PFSK-1 (cell line): ENCODE data around the gene AOPEP.

ENCODE experiments used
- FOXP2 ChIP-seq: optimal IDR thresholded peaks from 2 replicates; pipeline ENCODE3; 2011; ENCODE audit warnings: borderline replicate concordance, control low read depth, inconsistent platforms; ENCODE audit not compliant: insufficient read depth; ENCODE audit errors: extremely low read length, extremely low read depth
- POLR2AphosphoS5 ChIP-seq: IDR thresholded peaks from 2 replicates; pipeline ENCODE4 v1.6.1; 2012; ENCODE audit warnings: low read depth, mild to moderate bottlenecking, control low read depth, low read length, moderate library complexity
- SIN3A ChIP-seq: IDR thresholded peaks from 2 replicates; pipeline ENCODE4 v1.6.1; 2012; ENCODE audit warnings: mild to moderate bottlenecking, low read length, moderate library complexity, borderline replicate concordance; ENCODE audit not compliant: insufficient read depth
- TAF1 ChIP-seq: IDR thresholded peaks from 2 replicates; pipeline ENCODE4 v1.6.1; 2012; ENCODE audit warnings: low read length, control low read depth, borderline replicate concordance; ENCODE audit not compliant: insufficient read depth
- TF ChIP-seq, protein P1 (sequence below), 2 experiments: IDR thresholded peaks; 2 replicates each; pipeline versions ENCODE4 v1.6.1 to v1.8.0; 2011 to 2012; ENCODE audit warnings: low read depth in 2 of 2, low read length in 2 of 2, control low read depth in 1 of 2, inconsistent platforms in 1 of 2, mild to moderate bottlenecking in 1 of 2, moderate library complexity in 1 of 2; ENCODE audit not compliant: insufficient read depth in 1 of 2

DNA sequence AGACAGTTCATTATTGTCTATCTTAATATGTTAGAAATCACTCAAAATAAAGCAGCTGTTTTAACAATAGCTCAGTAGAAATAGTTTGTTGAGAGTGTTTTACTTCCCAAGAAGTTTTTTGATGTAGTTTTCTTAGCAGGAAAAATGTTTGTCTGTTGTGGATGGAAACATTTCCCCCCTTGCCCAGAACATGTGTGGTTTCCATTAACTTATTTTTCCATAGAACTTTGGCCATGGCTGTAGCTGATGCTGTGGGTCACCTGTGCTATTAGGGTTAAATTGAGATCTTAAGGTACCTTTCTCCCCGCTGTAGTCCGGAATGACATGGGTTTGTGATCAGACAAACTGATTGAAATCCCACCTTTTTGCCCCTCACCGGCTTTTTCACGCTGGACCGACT, 296.2 kb downstream of the AOPEP start:
- TF ChIP-seq, protein P1, sequence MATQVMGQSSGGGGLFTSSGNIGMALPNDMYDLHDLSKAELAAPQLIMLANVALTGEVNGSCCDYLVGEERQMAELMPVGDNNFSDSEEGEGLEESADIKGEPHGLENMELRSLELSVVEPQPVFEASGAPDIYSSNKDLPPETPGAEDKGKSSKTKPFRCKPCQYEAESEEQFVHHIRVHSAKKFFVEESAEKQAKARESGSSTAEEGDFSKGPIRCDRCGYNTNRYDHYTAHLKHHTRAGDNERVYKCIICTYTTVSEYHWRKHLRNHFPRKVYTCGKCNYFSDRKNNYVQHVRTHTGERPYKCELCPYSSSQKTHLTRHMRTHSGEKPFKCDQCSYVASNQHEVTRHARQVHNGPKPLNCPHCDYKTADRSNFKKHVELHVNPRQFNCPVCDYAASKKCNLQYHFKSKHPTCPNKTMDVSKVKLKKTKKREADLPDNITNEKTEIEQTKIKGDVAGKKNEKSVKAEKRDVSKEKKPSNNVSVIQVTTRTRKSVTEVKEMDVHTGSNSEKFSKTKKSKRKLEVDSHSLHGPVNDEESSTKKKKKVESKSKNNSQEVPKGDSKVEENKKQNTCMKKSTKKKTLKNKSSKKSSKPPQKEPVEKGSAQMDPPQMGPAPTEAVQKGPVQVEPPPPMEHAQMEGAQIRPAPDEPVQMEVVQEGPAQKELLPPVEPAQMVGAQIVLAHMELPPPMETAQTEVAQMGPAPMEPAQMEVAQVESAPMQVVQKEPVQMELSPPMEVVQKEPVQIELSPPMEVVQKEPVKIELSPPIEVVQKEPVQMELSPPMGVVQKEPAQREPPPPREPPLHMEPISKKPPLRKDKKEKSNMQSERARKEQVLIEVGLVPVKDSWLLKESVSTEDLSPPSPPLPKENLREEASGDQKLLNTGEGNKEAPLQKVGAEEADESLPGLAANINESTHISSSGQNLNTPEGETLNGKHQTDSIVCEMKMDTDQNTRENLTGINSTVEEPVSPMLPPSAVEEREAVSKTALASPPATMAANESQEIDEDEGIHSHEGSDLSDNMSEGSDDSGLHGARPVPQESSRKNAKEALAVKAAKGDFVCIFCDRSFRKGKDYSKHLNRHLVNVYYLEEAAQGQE (IDR thresholded peaks at IDR 0.05; ENCODE audit: insufficient read depth in 1 of 2, low read depth in 2 of 2, low read length in 2 of 2) = no peak
- TF ChIP-seq POLR2AphosphoS5 (no peak), SIN3A (no peak), TAF1 (no peak), FOXP2 (no peak)
